Activated B cell treated with CpG ODN at 0.5 μM for 24 hours (primary cell): Measurements from ENCODE around the gene PRR15. TPM values are rescaled to one million over a fixed set of nuclear protein-coding genes. Genes with fewer than 3 reads are reported as not detected.
A peak's percentile ranks its signal among the peaks of the same experiment; 100 is the strongest.

Experiments used
- ATAC-seq: fragments of 200-7000 bp; cut with Tn5 transposase; one replicate; pipeline ENCODE4 v1.10.0; 2021; ENCODE audit warnings: low read depth, mild to moderate bottlenecking, moderate library complexity
- CTCF ChIA-PET: fragments of 350-600 bp; sonication (Branson Sonifier 250); formaldehyde crosslinking; loops from one replicate; lab custom pipeline; 2021; ENCODE audit warnings: antibody characterized with exemption; lab: Charles Lee
- POLR2A ChIA-PET: fragments of 350-600 bp; sonication (Branson Sonifier 250); formaldehyde crosslinking; loops from one replicate; lab custom pipeline; 2021; ENCODE audit warnings: antibody characterized with exemption; lab: Charles Lee
- DNase-seq: peaks from one replicate; pipeline ENCODE4 v3.0.0; 2022
- H3K27ac Mint-ChIP-seq: one replicate; pipeline ENCODE4 v1.8.0; 2020; ENCODE audit warnings: mixed read lengths
- H3K27me3 Mint-ChIP-seq: one replicate; pipeline ENCODE4 v1.8.0; 2021; ENCODE audit warnings: mixed read lengths
- H3K36me3 Mint-ChIP-seq: one replicate; pipeline ENCODE4 v1.8.0; 2021; ENCODE audit warnings: low read depth, mixed read lengths
- H3K4me1 Mint-ChIP-seq: one replicate; pipeline ENCODE4 v1.8.0; 2021; ENCODE audit warnings: mixed read lengths
- H3K4me3 Mint-ChIP-seq: one replicate; pipeline ENCODE4 v1.8.0; 2020; ENCODE audit warnings: mild to moderate bottlenecking, mixed read lengths
- H3K9me3 Mint-ChIP-seq: one replicate; pipeline ENCODE4 v1.8.0; 2020; ENCODE audit warnings: mixed read lengths
- CTCF ChIP-seq: fragments of 200-600 bp; IDR thresholded peaks from one replicate; pipeline ENCODE4 v1.8.0; 2022; ENCODE audit warnings: antibody characterized with exemption, mild to moderate bottlenecking
- intact Hi-C: fragments of 100-400 bp; cut with micrococcal nuclease; formaldehyde crosslinking; loops from one replicate; pipeline ENCODE4 v1.15.1; 2024
- total RNA-seq: library from RNA; stranded (reverse); gene quantifications from 2 replicates; pipeline ENCODE4 v1.2.3, GENCODE V29; 2022

The PRR15 gene
- total RNA-seq, 1 donor from 2014 or later = not detected

GRCh38 chr7:29564496-29565223 is 1.0 kb downstream of the PRR15 start:
- intact Hi-C loops = no loop called here
- CTCF ChIA-PET = no interaction called here
- ATAC-seq (no peak), DNase-seq (no peak)
- TF ChIP-seq CTCF = no peak
- POLR2A ChIA-PET = no interaction called here
- Mint-ChIP-seq H3K4me1 (peaks cover 34% of the 10 kb centered on the region), H3K27ac (no peak overlapping the region), H3K4me3 (peak overlapping the region; percentile 68), H3K9me3 (no peaks in the 10 kb centered on the region), H3K27me3 (peaks cover 58% of the 10 kb centered on the region), H3K36me3 (no peaks in the 10 kb centered on the region)

GRCh38 chr7:29565224-29565630 is 1.6 kb downstream of the PRR15 start:
- intact Hi-C loops = no loop called here

GRCh38 chr7:29565634-29565981 is 2.0 kb downstream of the PRR15 start:
- no peak overlapping the region for H3K4me3 Mint-ChIP-seq
- no peaks in the 10 kb centered on the region for H3K9me3 Mint-ChIP-seq
- no peak for TF ChIP-seq CTCF
- no peaks in the 10 kb centered on the region for H3K36me3 Mint-ChIP-seq
- ChIA-PET POLR2A (no interaction called here), CTCF (no interaction called here)
- ATAC-seq (no peak), DNase-seq (no peak)
- peaks cover 50% of the 10 kb centered on the region for H3K27me3 Mint-ChIP-seq
- no peak overlapping the region for H3K27ac Mint-ChIP-seq
- peaks cover 34% of the 10 kb centered on the region for H3K4me1 Mint-ChIP-seq
- intact Hi-C loops = no loop called here

More at GRCh38 chr7:29565224-29565630, 1.6 kb downstream of the PRR15 start:
- POLR2A ChIA-PET = no interaction called here
- Mint-ChIP-seq H3K9me3 (no peaks in the 10 kb centered on the region), H3K36me3 (no peaks in the 10 kb centered on the region), H3K27ac (no peak overlapping the region), H3K27me3 (peaks cover 52% of the 10 kb centered on the region), H3K4me1 (peaks cover 34% of the 10 kb centered on the region), H3K4me3 (peak overlapping the region; percentile 68)
- no peak for DNase-seq
- CTCF ChIA-PET = no interaction called here
- no peak for TF ChIP-seq CTCF
- ATAC-seq = no peak

- H3K4me3 Mint-ChIP-seq = peak overlapping the region; percentile 35
- DNase-seq (no peak), ATAC-seq (no peak)
- CTCF ChIA-PET = no interaction called here
- intact Hi-C loops = no loop called here
- H3K27me3 Mint-ChIP-seq = peaks cover 52% of the 10 kb centered on the region
- POLR2A ChIA-PET = no interaction called here
- no peak for TF ChIP-seq CTCF
- no peaks in the 10 kb centered on the region for H3K9me3 Mint-ChIP-seq
- H3K4me1 Mint-ChIP-seq = peaks cover 34% of the 10 kb centered on the region
- H3K27ac Mint-ChIP-seq = no peak overlapping the region
- no peaks in the 10 kb centered on the region for H3K36me3 Mint-ChIP-seq
Measured at GRCh38 chr7:29565982-29566746, 2.5 kb downstream of the PRR15 start.

- Mint-ChIP-seq H3K9me3 (no peaks in the 10 kb centered on the region), H3K27ac (no peak overlapping the region), H3K36me3 (no peaks in the 10 kb centered on the region), H3K4me1 (peaks cover 34% of the 10 kb centered on the region), H3K27me3 (peaks cover 45% of the 10 kb centered on the region), H3K4me3 (no peak overlapping the region)
- DNase-seq (no peak), ATAC-seq (no peak)
- intact Hi-C loops = no loop called here
- POLR2A ChIA-PET = no interaction called here
- no peak for TF ChIP-seq CTCF
- CTCF ChIA-PET = no interaction called here
Measured at GRCh38 chr7:29567174-29567573, 3.5 kb downstream of the PRR15 start.
